OCI-LY7 (cell line): Measurements from ENCODE around the gene CELSR3. TPM values are rescaled to one million over a fixed set of nuclear protein-coding genes. Genes with fewer than 3 reads are reported as not detected.

Source experiments
- BruUV-seq: library from RNA; stranded (reverse); fragments of 400-500 nt; replicated peaks from 2 replicates; lab custom pipeline; 2021; lab: Mats Ljungman, UMichigan
- CTCF ChIA-PET: fragments of 300-600 bp; sonication (Branson Sonifier 250); formaldehyde crosslinking; loops from one replicate; lab custom pipeline; 2022; ENCODE audit warnings: antibody characterized with exemption; ENCODE audit not compliant: unreplicated experiment; lab: Charles Lee
- POLR2A ChIA-PET: fragments of 300-600 bp; sonication (Branson Sonifier 250); formaldehyde crosslinking; loops from one replicate; lab custom pipeline; 2022; ENCODE audit warnings: antibody characterized with exemption; lab: Charles Lee
- DNase-seq: peaks from one replicate; pipeline ENCODE4 v3.0.0-alpha.2; 2015; ENCODE audit warnings: low spot score
- H2AFZ ChIP-seq: fragments of 200-600 bp; sonication (generic), shearing (Covaris generic); 2 replicates; pipeline ENCODE4 v1.6.1; 2014; ENCODE audit warnings: mild to moderate bottlenecking, antibody characterized with exemption, low read length, moderate library complexity
- H3K27ac ChIP-seq: fragments of 200-600 bp; sonication (generic); 2 replicates; pipeline ENCODE4 v1.5.1; 2014; ENCODE audit warnings: mixed run types, low read depth, mild to moderate bottlenecking, moderate library complexity, low read length, inconsistent platforms; ENCODE audit not compliant: poor library complexity, severe bottlenecking
- H3K36me3 ChIP-seq: fragments of 200-600 bp; sonication (generic); 2 replicates; pipeline ENCODE4 v1.6.1; 2014; ENCODE audit warnings: mild to moderate bottlenecking, antibody characterized with exemption, low read length, moderate library complexity, mixed read lengths; ENCODE audit not compliant: insufficient read depth
- H3K4me1 ChIP-seq: fragments of 200-600 bp; sonication (generic); 2 replicates; pipeline ENCODE4 v1.5.1; 2014; ENCODE audit warnings: mild to moderate bottlenecking, low read length; ENCODE audit not compliant: insufficient read depth, poor library complexity, severe bottlenecking
- H3K4me2 ChIP-seq: fragments of 200-600 bp; sonication (generic); 2 replicates; pipeline ENCODE4 v1.6.1; 2014; ENCODE audit warnings: mild to moderate bottlenecking, low read length
- H3K4me3 ChIP-seq: fragments of 200-600 bp; sonication (generic); 2 replicates; pipeline ENCODE4 v1.5.1; 2014; ENCODE audit warnings: mild to moderate bottlenecking, low read depth, low read length; ENCODE audit not compliant: poor library complexity, severe bottlenecking
- H3K79me2 ChIP-seq: fragments of 200-600 bp; sonication (generic); 2 replicates; pipeline ENCODE4 v1.6.1; 2016; ENCODE audit warnings: low read depth, mild to moderate bottlenecking, low read length, moderate library complexity, mixed read lengths; ENCODE audit not compliant: insufficient read depth
- H3K9me2 ChIP-seq: fragments of 200-600 bp; sonication (generic); 2 replicates; pipeline ENCODE4 v1.6.1; 2016; ENCODE audit warnings: mild to moderate bottlenecking, low read length, mixed read lengths; ENCODE audit not compliant: insufficient read depth
- H3K9me3 ChIP-seq: fragments of 200-600 bp; sonication (generic); 2 replicates; pipeline ENCODE4 v1.6.1; 2014; ENCODE audit warnings: mild to moderate bottlenecking, mixed run types, low read length, mixed read lengths
- H4K20me1 ChIP-seq: fragments of 200-600 bp; sonication (generic); 2 replicates; pipeline ENCODE4 v1.6.1; 2014; ENCODE audit warnings: mild to moderate bottlenecking, antibody characterized with exemption, low read length, moderate library complexity, mixed read lengths; ENCODE audit not compliant: insufficient read depth
- CTCF ChIP-seq: fragments of 200-600 bp; sonication (generic); conservative IDR thresholded peaks from 2 replicates; pipeline ENCODE4 v1.5.1; 2014; ENCODE audit warnings: mild to moderate bottlenecking, antibody characterized with exemption, low read length, moderate library complexity, mixed read lengths
- EZH2phosphoT487 ChIP-seq: fragments of 200-600 bp; sonication (generic); IDR thresholded peaks from 2 replicates; pipeline ENCODE4 v1.6.1; 2018; ENCODE audit warnings: low read depth, borderline replicate concordance, mild to moderate bottlenecking, mixed run types, antibody characterized with exemption, low read length, moderate library complexity, mixed read lengths
- intact Hi-C: fragments of 100-400 bp; cut with micrococcal nuclease; formaldehyde crosslinking; loops from one replicate; pipeline ENCODE4 v1.10.0; 2022; ENCODE audit not compliant: unreplicated experiment
- total RNA-seq, 2 experiments: library from RNA; depleted of rRNA in 1 of 2; stranded (reverse); fragments of >200 nt in 1 of 2; shearing (Covaris generic) in 1 of 2; gene quantifications; 2 replicates each; pipeline ENCODE4 v1.2.3, GENCODE V29; 2014 to 2022

Gene CELSR3
- total RNA-seq, 2 experiments from 2014 or later: 3.0 to 9.1 TPM

- no peak overlapping the region for H3K4me3 ChIP-seq
- no peak for DNase-seq
- no peaks in the 10 kb centered on the region for H3K9me2 ChIP-seq
- no peaks in the 10 kb centered on the region for H3K36me3 ChIP-seq
- no peaks in the 10 kb centered on the region for H3K79me2 ChIP-seq
- no peak overlapping the region for H3K27ac ChIP-seq
- POLR2A ChIA-PET: no interaction called here
- no peaks in the 10 kb centered on the region for H3K9me3 ChIP-seq
- peak overlapping the region; percentile 73; the same call in 1 of the 2 replicates for H3K4me2 ChIP-seq
- TF ChIP-seq CTCF (no peak), EZH2phosphoT487 (no peak)
- peaks cover 4% of the 10 kb centered on the region for H3K4me1 ChIP-seq
- no peak overlapping the region for H2AFZ ChIP-seq
- intact Hi-C loops: no loop called here
- BruUV-seq: no TSS peak
- CTCF ChIA-PET: no interaction called here
- H4K20me1 ChIP-seq: no peaks in the 10 kb centered on the region
Measured at GRCh38 chr3:48655063-48655462, 7.6 kb downstream of the CELSR3 start.

GRCh38 chr3:48652923-48653715 lies 9.6 kb downstream of the CELSR3 start:
- no peaks in the 10 kb centered on the region for H3K36me3 ChIP-seq
- BruUV-seq: no TSS peak
- H3K4me3 ChIP-seq: no peak overlapping the region
- H4K20me1 ChIP-seq: no peaks in the 10 kb centered on the region
- ChIA-PET POLR2A (interaction anchor here (0.6 kb wide), 1 partner anchor 16 kb away, joined by 5 read pairs; no protein-coding TSS in a partner anchor), CTCF (no interaction called here)
- H3K79me2 ChIP-seq: no peaks in the 10 kb centered on the region
- H3K4me2 ChIP-seq: no peak overlapping the region
- H3K9me2 ChIP-seq: no peaks in the 10 kb centered on the region
- no peak overlapping the region for H2AFZ ChIP-seq
- peak; percentile 28 for DNase-seq
- no peaks in the 10 kb centered on the region for H3K9me3 ChIP-seq
- no peak for TF ChIP-seq CTCF
- TF ChIP-seq EZH2phosphoT487: no peak
- H3K4me1 ChIP-seq: peaks cover 4% of the 10 kb centered on the region
- intact Hi-C loops: no loop called here
- no peak overlapping the region for H3K27ac ChIP-seq

GRCh38 chr3:48651771-48652170 lies 10.9 kb downstream of the CELSR3 start:
- POLR2A ChIA-PET: no interaction called here
- Histone ChIP-seq H3K4me2 (no peak overlapping the region), H3K79me2 (no peaks in the 10 kb centered on the region), H3K36me3 (no peaks in the 10 kb centered on the region), H3K9me3 (no peaks in the 10 kb centered on the region), H3K4me1 (peaks cover 4% of the 10 kb centered on the region), H4K20me1 (no peaks in the 10 kb centered on the region), H3K9me2 (no peaks in the 10 kb centered on the region), H3K27ac (no peak overlapping the region), H2AFZ (no peak overlapping the region), H3K4me3 (no peak overlapping the region)
- TF ChIP-seq EZH2phosphoT487: no peak
- intact Hi-C loops: no loop called here
- BruUV-seq: no TSS peak
- DNase-seq: no peak
- CTCF ChIA-PET: no interaction called here
